Osteocyte (in vitro differentiated cells): ENCODE results near the gene SLC2A9. TPM values are rescaled to one million over a fixed set of nuclear protein-coding genes. Genes with fewer than 3 reads are reported as not detected.

ENCODE experiments used
- DNase-seq: peaks from one replicate; pipeline ENCODE4 v3.0.0; 2021; ENCODE audit warnings: mixed read lengths; ENCODE audit not compliant: unreplicated experiment; ENCODE audit errors: extremely low spot score
- H3K27ac Mint-ChIP-seq: one replicate; pipeline ENCODE4 v1.8.0; 2021; ENCODE audit warnings: mild to moderate bottlenecking, mixed read lengths; ENCODE audit not compliant: unreplicated experiment
- H3K27me3 Mint-ChIP-seq: one replicate; pipeline ENCODE4 v1.8.0; 2021; ENCODE audit warnings: mixed read lengths; ENCODE audit not compliant: unreplicated experiment
- H3K36me3 Mint-ChIP-seq: one replicate; pipeline ENCODE4 v1.8.0; 2021; ENCODE audit warnings: mixed read lengths; ENCODE audit not compliant: unreplicated experiment
- H3K4me1 Mint-ChIP-seq: one replicate; pipeline ENCODE4 v1.8.0; 2021; ENCODE audit warnings: mixed read lengths; ENCODE audit not compliant: unreplicated experiment
- H3K4me3 Mint-ChIP-seq: one replicate; pipeline ENCODE4 v1.8.0; 2021; ENCODE audit warnings: mild to moderate bottlenecking, moderate library complexity, mixed read lengths; ENCODE audit not compliant: unreplicated experiment
- H3K9me3 Mint-ChIP-seq: one replicate; pipeline ENCODE4 v1.8.0; 2021; ENCODE audit warnings: mixed read lengths; ENCODE audit not compliant: unreplicated experiment
- total RNA-seq: library from RNA; stranded (reverse); gene quantifications from 2 replicates; pipeline ENCODE4 v1.2.1, GENCODE V29; 2021
- TF ChIP-seq, protein P1 (sequence below): fragments of 200-600 bp; sonication (generic); IDR thresholded peaks from 2 replicates; pipeline ENCODE4 v1.5.0; 2021; ENCODE audit warnings: antibody characterized with exemption, mild to moderate bottlenecking, moderate library complexity

Gene SLC2A9
- total RNA-seq, 1 donor from 2014 or later: 0.43 TPM

DNA sequence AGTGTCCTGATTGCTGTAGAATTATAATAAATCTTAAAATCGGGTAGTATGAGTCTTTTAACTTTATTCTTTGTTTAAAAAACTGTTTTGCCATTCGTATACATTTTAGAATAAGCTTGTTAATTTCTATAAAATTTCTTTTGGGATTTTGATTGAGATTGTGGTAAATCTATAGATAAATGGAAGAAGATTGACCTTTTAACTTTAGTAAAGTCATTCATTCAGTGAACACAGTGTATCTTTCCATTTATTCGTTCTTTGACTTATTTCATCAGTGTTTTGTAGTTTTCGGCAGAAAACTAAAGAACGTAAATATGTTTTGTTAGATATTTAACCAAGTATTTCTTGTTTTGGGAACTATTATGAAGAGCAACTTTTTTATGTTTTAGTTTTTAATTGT, 201.0 kb downstream of the SLC2A9 start:
- Mint-ChIP-seq H3K4me3 (no peak overlapping the region), H3K9me3 (peaks cover 10% of the 10 kb centered on the region), H3K27me3 (peaks cover 3% of the 10 kb centered on the region), H3K27ac (no peak overlapping the region), H3K36me3 (no peaks in the 10 kb centered on the region), H3K4me1 (no peaks in the 10 kb centered on the region)
- TF ChIP-seq, protein P1, sequence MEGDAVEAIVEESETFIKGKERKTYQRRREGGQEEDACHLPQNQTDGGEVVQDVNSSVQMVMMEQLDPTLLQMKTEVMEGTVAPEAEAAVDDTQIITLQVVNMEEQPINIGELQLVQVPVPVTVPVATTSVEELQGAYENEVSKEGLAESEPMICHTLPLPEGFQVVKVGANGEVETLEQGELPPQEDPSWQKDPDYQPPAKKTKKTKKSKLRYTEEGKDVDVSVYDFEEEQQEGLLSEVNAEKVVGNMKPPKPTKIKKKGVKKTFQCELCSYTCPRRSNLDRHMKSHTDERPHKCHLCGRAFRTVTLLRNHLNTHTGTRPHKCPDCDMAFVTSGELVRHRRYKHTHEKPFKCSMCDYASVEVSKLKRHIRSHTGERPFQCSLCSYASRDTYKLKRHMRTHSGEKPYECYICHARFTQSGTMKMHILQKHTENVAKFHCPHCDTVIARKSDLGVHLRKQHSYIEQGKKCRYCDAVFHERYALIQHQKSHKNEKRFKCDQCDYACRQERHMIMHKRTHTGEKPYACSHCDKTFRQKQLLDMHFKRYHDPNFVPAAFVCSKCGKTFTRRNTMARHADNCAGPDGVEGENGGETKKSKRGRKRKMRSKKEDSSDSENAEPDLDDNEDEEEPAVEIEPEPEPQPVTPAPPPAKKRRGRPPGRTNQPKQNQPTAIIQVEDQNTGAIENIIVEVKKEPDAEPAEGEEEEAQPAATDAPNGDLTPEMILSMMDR: no peak
- no peak for DNase-seq

DNA sequence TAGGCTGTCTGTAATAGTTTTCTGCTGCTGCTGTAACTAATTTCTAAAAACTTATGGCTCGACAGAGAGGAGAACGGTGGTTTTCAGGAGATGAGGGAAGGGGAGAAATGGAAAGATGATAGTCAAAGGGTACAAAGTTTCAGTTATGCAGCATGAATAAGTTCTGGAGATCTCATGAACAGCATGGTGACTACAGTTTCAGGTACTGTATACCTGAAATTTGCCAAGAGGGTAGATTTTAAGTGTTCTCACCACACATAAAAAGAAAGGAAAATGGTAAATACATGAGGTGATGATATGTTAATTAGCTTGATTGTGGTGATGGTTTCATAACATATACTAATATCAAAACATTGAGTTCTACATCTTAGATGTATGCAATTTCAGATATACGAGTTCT, 205.0 kb downstream of the SLC2A9 start:
- H3K4me3 Mint-ChIP-seq: no peak overlapping the region
- peaks cover 3% of the 10 kb centered on the region for H3K9me3 Mint-ChIP-seq
- no peak overlapping the region for H3K27ac Mint-ChIP-seq
- TF ChIP-seq, protein P1: no peak
- H3K36me3 Mint-ChIP-seq: no peaks in the 10 kb centered on the region
- DNase-seq: no peak
- no peaks in the 10 kb centered on the region for H3K4me1 Mint-ChIP-seq
- H3K27me3 Mint-ChIP-seq: no peaks in the 10 kb centered on the region

DNA sequence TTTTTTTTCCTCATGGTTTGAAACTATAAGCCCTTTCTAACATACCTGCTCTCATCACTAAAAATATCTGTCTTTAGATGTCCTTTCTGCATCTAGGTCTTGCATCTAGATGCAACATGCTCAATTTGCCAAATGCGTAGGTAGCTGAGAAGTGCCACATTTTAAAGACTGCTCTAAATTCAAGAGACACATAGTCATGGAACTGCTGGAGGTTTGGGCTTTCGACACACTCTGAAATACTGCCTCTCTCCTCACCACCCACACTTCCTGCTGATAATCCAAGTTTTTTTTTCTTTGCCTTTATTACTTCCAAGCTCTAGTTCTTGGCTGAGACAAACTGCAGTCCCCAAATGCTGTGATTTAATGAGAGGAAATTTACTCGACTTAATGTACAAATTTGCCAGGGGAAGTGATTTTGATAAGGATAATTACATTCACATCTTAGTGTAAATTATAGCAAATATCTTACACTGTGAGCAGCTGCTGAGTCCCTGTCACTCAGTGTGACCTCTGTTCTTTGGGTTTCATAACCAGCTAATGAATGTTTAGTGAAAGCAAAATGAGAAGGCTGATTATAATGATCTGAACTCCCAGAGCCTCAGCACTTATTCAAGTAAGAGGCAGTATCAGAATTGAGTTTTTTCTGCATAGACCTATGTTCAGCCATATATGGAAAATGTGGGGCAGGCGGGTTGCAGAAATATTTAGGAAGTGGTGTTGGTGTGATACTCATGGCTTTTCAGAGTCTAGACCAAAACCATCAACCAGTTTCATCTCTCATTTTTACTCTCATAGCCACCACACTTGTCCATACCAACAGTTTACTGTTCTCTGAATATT, 208.6 kb downstream of the SLC2A9 start:
- Mint-ChIP-seq H3K4me3 (no peak overlapping the region), H3K36me3 (no peaks in the 10 kb centered on the region), H3K9me3 (peaks cover 3% of the 10 kb centered on the region), H3K27ac (no peak overlapping the region), H3K27me3 (no peaks in the 10 kb centered on the region), H3K4me1 (no peaks in the 10 kb centered on the region)
- TF ChIP-seq, protein P1: no peak
- no peak for DNase-seq

DNA sequence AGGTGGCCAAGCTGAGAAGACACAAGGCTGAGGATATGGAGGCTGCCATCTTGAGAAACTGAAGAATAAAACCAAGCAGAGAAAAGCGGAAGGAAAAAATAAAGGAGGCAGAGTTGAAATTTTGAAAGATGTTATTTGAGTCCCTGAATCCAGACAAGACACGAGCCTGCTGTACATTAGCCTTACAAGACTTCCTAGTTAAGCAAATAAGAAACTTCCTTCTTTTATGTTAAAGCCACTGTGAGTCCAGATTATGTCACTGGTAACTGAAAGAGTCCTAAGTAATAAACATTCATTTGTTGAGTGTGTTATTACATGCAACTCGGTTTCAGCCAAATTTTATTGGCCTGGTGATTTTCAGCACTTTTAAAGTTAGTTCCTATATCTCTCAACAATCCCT, 209.5 kb downstream of the SLC2A9 start:
- Mint-ChIP-seq H3K4me3 (no peak overlapping the region), H3K4me1 (no peaks in the 10 kb centered on the region), H3K27ac (no peak overlapping the region), H3K9me3 (peaks cover 3% of the 10 kb centered on the region), H3K36me3 (no peaks in the 10 kb centered on the region), H3K27me3 (no peaks in the 10 kb centered on the region)
- no peak for DNase-seq
- TF ChIP-seq, protein P1: no peak

DNA sequence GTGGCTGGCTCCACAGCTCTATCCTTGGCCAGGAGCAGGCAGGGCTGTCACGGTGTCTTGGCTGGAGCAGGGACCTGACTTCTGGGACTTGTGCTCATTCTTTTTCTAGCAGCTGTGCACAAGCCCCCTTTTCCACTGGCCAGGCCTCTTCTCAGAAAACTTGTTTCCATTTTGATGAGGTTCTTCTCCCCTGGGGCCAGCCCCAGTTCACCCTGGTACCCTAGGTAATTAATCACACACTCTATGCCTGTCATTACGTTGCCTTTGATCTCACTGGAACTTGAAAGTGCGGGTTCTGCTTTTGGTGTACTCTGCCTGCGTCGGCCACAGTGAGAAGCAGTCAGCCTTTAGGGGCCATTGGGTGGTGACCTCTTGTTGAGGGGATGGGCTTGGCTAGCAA, 213.2 kb downstream of the SLC2A9 start:
- Mint-ChIP-seq H3K4me1 (no peaks in the 10 kb centered on the region), H3K9me3 (peaks cover 4% of the 10 kb centered on the region), H3K4me3 (no peak overlapping the region), H3K27me3 (no peaks in the 10 kb centered on the region), H3K27ac (no peak overlapping the region), H3K36me3 (no peaks in the 10 kb centered on the region)
- TF ChIP-seq, protein P1: no peak
- no peak for DNase-seq
